ENCODE data around the gene PRC1. TPM values are rescaled to one million over a fixed set of nuclear protein-coding genes. Genes with fewer than 3 reads are reported as not detected.
A peak's percentile ranks its signal among the peaks of the same experiment; 100 is the strongest.

Gene PRC1, protein sequence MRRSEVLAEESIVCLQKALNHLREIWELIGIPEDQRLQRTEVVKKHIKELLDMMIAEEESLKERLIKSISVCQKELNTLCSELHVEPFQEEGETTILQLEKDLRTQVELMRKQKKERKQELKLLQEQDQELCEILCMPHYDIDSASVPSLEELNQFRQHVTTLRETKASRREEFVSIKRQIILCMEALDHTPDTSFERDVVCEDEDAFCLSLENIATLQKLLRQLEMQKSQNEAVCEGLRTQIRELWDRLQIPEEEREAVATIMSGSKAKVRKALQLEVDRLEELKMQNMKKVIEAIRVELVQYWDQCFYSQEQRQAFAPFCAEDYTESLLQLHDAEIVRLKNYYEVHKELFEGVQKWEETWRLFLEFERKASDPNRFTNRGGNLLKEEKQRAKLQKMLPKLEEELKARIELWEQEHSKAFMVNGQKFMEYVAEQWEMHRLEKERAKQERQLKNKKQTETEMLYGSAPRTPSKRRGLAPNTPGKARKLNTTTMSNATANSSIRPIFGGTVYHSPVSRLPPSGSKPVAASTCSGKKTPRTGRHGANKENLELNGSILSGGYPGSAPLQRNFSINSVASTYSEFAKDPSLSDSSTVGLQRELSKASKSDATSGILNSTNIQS
- total RNA-seq (25.5 and 209 TPM in 2 replicates), polyA plus RNA-seq (20.1 and 131 TPM in 2 replicates)

DNA sequence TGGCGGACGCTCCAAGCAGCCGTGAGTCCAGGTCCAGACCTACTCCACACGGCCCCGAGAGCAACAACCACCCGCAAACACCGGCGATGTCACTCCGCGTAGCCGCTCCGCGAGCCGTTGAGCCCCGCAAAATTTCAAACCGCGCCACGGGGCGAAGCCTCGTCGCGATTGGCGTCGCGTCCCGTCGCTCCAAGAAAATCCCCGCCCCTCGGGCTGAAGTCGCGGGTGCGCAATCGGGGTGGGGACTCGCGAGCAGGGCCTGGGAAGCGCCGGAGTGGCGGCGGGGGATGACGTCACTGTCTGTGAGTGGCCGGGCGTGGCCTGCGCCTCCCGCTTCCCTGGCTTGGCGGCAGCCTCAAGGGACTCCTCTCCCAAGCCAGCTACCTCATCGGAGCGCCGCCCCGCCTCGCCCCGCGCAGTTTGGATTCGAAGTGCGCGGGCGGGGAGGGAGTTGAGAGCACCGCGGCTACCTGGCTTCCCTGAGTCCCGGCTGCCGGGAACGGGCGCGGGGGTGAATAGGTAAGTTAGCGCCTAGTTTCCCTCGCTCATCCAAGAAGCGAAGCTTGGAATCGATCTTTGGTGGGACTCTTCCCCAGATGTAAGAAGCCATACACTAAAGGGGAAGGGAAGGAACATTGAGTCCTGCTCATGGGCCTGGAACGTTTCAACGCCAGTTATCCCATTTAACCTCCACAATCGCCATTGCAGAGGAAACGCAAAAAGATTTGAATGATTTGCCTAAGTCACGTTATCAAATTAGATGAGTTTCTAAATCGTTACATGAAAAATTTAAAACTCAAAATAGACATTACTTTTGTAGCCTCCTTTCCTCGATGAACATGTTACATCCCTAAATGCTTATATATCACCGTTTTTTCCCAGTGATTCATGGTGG is at the start of gene PRC1:
TSS of gene PRC1 (minus strand) at position 119 of the 895 bp plus-strand sequence. CDS start at position 1, 118 bp downstream.
- H3K27ac ChIP-seq, result peak within 1 kb of the TSS; percentile 90
- H3K4me3 ChIP-seq, result peak within 1 kb of the TSS; percentile 99
- TF ChIP-seq, protein P1, sequence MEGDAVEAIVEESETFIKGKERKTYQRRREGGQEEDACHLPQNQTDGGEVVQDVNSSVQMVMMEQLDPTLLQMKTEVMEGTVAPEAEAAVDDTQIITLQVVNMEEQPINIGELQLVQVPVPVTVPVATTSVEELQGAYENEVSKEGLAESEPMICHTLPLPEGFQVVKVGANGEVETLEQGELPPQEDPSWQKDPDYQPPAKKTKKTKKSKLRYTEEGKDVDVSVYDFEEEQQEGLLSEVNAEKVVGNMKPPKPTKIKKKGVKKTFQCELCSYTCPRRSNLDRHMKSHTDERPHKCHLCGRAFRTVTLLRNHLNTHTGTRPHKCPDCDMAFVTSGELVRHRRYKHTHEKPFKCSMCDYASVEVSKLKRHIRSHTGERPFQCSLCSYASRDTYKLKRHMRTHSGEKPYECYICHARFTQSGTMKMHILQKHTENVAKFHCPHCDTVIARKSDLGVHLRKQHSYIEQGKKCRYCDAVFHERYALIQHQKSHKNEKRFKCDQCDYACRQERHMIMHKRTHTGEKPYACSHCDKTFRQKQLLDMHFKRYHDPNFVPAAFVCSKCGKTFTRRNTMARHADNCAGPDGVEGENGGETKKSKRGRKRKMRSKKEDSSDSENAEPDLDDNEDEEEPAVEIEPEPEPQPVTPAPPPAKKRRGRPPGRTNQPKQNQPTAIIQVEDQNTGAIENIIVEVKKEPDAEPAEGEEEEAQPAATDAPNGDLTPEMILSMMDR (IDR thresholded peaks at IDR 0.05; ENCODE audit: low read depth, low read length), result no peak
- H3K27me3 ChIP-seq, result no peaks in the 10 kb centered on the region
- H3K36me3 ChIP-seq, result peaks cover 14% of the 10 kb centered on the region
- H3K9me3 ChIP-seq (ENCODE audit: low read depth), result no peaks in the 10 kb centered on the region
- DNase-seq (ENCODE audit: low read depth in 1 of 2, low spot score in 1 of 2), result peak; percentile 99
- no peaks in the 10 kb centered on the region for H3K4me1 ChIP-seq (ENCODE audit: low read depth)

DNA sequence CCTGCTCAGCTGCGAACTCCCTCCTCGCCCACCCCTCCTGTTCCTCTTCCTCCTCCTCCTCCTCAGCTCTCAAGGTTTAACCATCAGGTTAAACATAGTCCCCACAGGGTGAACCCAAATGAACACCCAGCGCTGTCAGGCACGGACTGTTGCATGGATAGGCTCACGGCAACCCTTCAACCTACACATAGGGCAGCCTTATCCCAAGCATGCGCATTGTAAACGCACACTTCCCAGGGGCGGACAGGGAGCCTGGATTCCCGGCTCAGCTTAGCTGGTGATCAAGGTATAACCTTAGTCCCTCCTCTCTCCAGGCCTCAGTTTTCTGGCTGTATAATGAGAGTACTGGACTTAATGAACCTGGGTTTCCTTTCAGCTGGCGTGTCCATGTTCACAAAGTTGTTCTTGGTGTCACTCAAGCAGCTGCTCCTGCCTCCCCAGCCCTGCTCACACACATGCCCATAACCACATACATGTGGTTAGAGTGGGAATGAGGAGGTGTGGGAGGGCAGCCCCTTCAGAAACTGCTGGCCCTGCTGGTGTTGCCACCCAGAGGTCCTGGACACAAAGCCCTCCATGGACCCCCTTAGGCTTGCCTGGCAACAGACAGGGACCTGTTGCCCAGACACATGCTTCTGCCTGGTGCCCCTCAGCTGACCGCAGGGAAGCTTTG is 49.0 kb upstream of the PRC1 start:
- Histone ChIP-seq H3K27me3 (no peaks in the 10 kb centered on the region), H3K27ac (no peak overlapping the region), H3K9me3 (ENCODE audit: low read depth) (no peaks in the 10 kb centered on the region), H3K4me3 (no peak overlapping the region), H3K36me3 (no peaks in the 10 kb centered on the region), H3K4me1 (ENCODE audit: low read depth) (no peaks in the 10 kb centered on the region)
- DNase-seq (ENCODE audit: low read depth in 1 of 2, low spot score in 1 of 2), result no peak
- TF ChIP-seq, protein P1 (IDR thresholded peaks at IDR 0.05; ENCODE audit: low read depth, low read length), result no peak

DNA sequence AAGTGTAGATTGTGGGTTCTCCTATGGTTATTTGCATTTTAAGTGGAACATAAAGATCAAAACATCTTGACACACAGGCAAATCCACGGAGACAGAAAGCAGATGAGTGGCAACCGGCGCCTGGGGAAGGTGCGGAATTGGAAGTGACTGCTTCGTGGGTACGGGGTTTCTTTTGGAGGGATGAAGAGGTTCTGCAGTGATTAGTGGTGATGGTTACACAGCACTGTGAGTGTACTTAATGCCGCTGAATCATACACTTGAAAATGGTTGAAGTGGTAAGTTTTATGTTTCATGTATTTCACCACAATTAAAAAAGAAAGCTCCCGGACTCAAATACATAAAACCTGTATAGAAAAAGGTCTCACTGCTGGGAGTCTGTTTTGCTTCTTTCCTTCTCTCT is 46.5 kb upstream of the PRC1 start:
- no peaks in the 10 kb centered on the region for H3K36me3 ChIP-seq
- no peaks in the 10 kb centered on the region for H3K4me1 ChIP-seq (ENCODE audit: low read depth)
- H3K4me3 ChIP-seq, result no peak overlapping the region
- no peak for DNase-seq (ENCODE audit: low read depth in 1 of 2, low spot score in 1 of 2)
- H3K27ac ChIP-seq, result no peak overlapping the region
- H3K27me3 ChIP-seq, result peaks cover 5% of the 10 kb centered on the region
- H3K9me3 ChIP-seq (ENCODE audit: low read depth), result no peaks in the 10 kb centered on the region
- TF ChIP-seq, protein P1 (IDR thresholded peaks at IDR 0.05; ENCODE audit: low read depth, low read length), result no peak

DNA sequence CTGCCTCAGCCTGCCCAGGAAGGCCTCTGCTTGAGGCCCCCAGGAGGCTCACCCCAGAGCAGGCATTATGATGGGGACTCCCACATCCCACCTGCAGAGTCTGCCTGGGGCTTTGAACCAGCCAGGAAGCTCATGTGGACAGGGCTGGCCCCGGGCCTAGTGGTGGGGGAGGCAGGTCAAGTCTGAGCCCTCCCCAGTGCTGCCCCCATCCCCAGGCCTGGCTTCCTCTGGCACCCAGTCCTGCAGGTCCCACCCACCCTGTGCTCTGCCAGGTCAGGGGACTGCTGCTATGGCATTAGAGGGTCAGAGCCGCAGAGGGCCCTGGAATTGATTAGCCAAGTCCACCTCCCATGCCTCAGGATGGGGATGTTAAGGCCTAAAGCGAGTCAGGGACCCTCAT is 45.7 kb upstream of the PRC1 start:
- H3K4me3 ChIP-seq, result no peak overlapping the region
- H3K27ac ChIP-seq, result no peak overlapping the region
- H3K27me3 ChIP-seq, result peaks cover 11% of the 10 kb centered on the region
- no peak for DNase-seq (ENCODE audit: low read depth in 1 of 2, low spot score in 1 of 2)
- H3K36me3 ChIP-seq, result no peaks in the 10 kb centered on the region
- TF ChIP-seq, protein P1 (IDR thresholded peaks at IDR 0.05; ENCODE audit: low read depth, low read length), result no peak
- H3K4me1 ChIP-seq (ENCODE audit: low read depth), result no peaks in the 10 kb centered on the region
- no peaks in the 10 kb centered on the region for H3K9me3 ChIP-seq (ENCODE audit: low read depth)

Measured in cardiac muscle cell (in vitro differentiated cells and primary cell).